HepG2 (cell line): ENCODE data around the gene CLEC19A. TPM values are rescaled to one million over a fixed set of nuclear protein-coding genes. Genes with fewer than 3 reads are reported as not detected.
A peak's percentile ranks its signal among the peaks of the same experiment; 100 is the strongest.

Source experiments
- ATAC-seq: fragments of 200-7000 bp; cut with Tn5 transposase; 3 replicates; pipeline ENCODE4 v1.9.1; 2020; ENCODE audit warnings: mild to moderate bottlenecking, moderate library complexity
- BruUV-seq: library from RNA; stranded (reverse); fragments of 400-500 nt; replicated peaks from 2 replicates; lab custom pipeline; 2021; lab: Mats Ljungman, UMichigan
- CTCF ChIA-PET: fragments of 300-600 bp; formaldehyde crosslinking; extraction: SDS; loops from one replicate; lab custom pipeline; 2021; ENCODE audit warnings: low total read pairs, inconsistent platforms, low intra/inter-chr PET ratio; lab: Yijun Ruan, JAX
- POLR2A ChIA-PET: fragments of 350-600 bp; sonication (Branson Sonifier 250); formaldehyde crosslinking; loops from one replicate; lab custom pipeline; 2020; ENCODE audit warnings: antibody characterized with exemption, inconsistent platforms; lab: Yijun Ruan, JAX
- DNase-seq: peaks from one replicate; pipeline ENCODE4 v3.0.0-alpha.2; 2015; ENCODE audit warnings: low spot score
- FAIRE-seq: peaks from 3 replicates; lab custom pipeline; 2011; peaks lifted over from hg19 to GRCh38; lab: Jason Lieb, UNC
- H2AFZ ChIP-seq: one replicate; pipeline ENCODE4 v1.6.1; 2011; ENCODE audit warnings: low read length, inconsistent platforms
- H3K27ac ChIP-seq: fragments of 300-600 bp; 3 replicates; pipeline ENCODE4 v1.8.0; 2011; ENCODE audit warnings: mixed run types, mild to moderate bottlenecking, mixed read lengths, low read length, inconsistent platforms; ENCODE audit not compliant: insufficient read depth; ENCODE audit errors: extremely low read length
- H3K27me3 ChIP-seq, 2 experiments: fragments of 200-600 bp in 1 of 2; 2 replicates in 1 of 2; 3 replicates in 1 of 2; pipeline versions ENCODE4 v1.6.0 to v1.8.0; 2011; ENCODE audit warnings: low read length in 2 of 2, mild to moderate bottlenecking in 2 of 2, moderate library complexity in 2 of 2, inconsistent platforms in 1 of 2; ENCODE audit not compliant: insufficient read depth in 2 of 2, control insufficient read depth in 1 of 2
- H3K36me3 ChIP-seq, 2 experiments: fragments of 200-600 bp in 1 of 2; replicated peaks in 1 of 2; 2 replicates in 1 of 2; 3 replicates in 1 of 2; pipeline versions ENCODE4 v1.5.1 to v1.8.0; 2011; ENCODE audit warnings: low read length in 2 of 2, inconsistent platforms in 1 of 2; ENCODE audit not compliant: insufficient read depth in 2 of 2, control insufficient read depth in 1 of 2
- H3K4me1 ChIP-seq: 2 replicates; pipeline ENCODE4 v1.5.1; 2012; ENCODE audit warnings: low read length, inconsistent platforms; ENCODE audit not compliant: insufficient read depth
- H3K4me2 ChIP-seq: 2 replicates; pipeline ENCODE4 v1.6.0; 2011; ENCODE audit warnings: low read depth, low read length, inconsistent platforms
- H3K4me3 ChIP-seq, 3 experiments: fragments of 200-600 bp in 1 of 3; sonication (generic), shearing (Covaris generic) in 1 of 3; replicated peaks in 1 of 3; 2 replicates each; pipeline ENCODE4 v1.5.1; 2011 to 2016; ENCODE audit warnings: low read length in 3 of 3, inconsistent platforms in 2 of 3, low read depth in 2 of 3, mild to moderate bottlenecking in 2 of 3, control low read depth in 1 of 3, mixed read lengths in 1 of 3; ENCODE audit not compliant: insufficient read depth in 1 of 3
- H3K79me2 ChIP-seq: one replicate; pipeline ENCODE4 v1.6.1; 2011; ENCODE audit warnings: low read length, inconsistent platforms; ENCODE audit not compliant: insufficient read depth
- H3K9ac ChIP-seq: 2 replicates; pipeline ENCODE4 v1.6.0; 2011; ENCODE audit warnings: mild to moderate bottlenecking, low read depth, low read length, inconsistent platforms; ENCODE audit not compliant: insufficient read depth
- H3K9me3 ChIP-seq: 2 replicates; pipeline ENCODE4 v1.5.1; 2012; ENCODE audit warnings: mild to moderate bottlenecking, low read length
- H4K20me1 ChIP-seq: 2 replicates; pipeline ENCODE4 v1.6.0; 2011; ENCODE audit warnings: inconsistent platforms, mild to moderate bottlenecking, low read length, moderate library complexity; ENCODE audit not compliant: insufficient read depth
- CBX2 ChIP-seq, 2 experiments: fragments of 200-600 bp in 1 of 2; sonication (generic); formaldehyde crosslinking in 1 of 2; IDR thresholded peaks; 2 replicates each; pipeline versions ENCODE4 v1.7.0 to v1.8.1; 2018 to 2022; ENCODE audit warnings: low read depth in 2 of 2, low read length in 1 of 2, mild to moderate bottlenecking in 1 of 2, missing genetic modification reagents in 1 of 2
- GRHL1 ChIP-seq: sonication (generic); formaldehyde crosslinking; conservative IDR thresholded peaks from 2 replicates; pipeline ENCODE4 v1.8.0; 2022; ENCODE audit warnings: missing genetic modification reagents
- IRF1 ChIP-seq: sonication (generic); formaldehyde crosslinking; IDR thresholded peaks from 2 replicates; pipeline ENCODE4 v1.4.0; 2020; ENCODE audit warnings: low read depth, mild to moderate bottlenecking, missing genetic modification reagents
- RAD21 ChIP-seq: fragments of 450-650 bp; formaldehyde crosslinking; IDR thresholded peaks from 2 replicates; pipeline ENCODE4 v1.5.0; 2020; ENCODE audit warnings: mild to moderate bottlenecking
- TAF15 ChIP-seq: fragments of 200-400 bp; formaldehyde crosslinking; IDR thresholded peaks from one replicate; pipeline ENCODE4 v1.6.1; 2018; ENCODE audit warnings: mild to moderate bottlenecking, low read depth, low read length; ENCODE audit not compliant: poor library complexity, severe bottlenecking
- TEF ChIP-seq: sonication (generic); formaldehyde crosslinking; IDR thresholded peaks from 2 replicates; pipeline ENCODE4 v1.5.0; 2020; ENCODE audit warnings: missing genetic modification reagents
- TSC22D2 ChIP-seq: sonication (generic); formaldehyde crosslinking; IDR thresholded peaks from 2 replicates; pipeline ENCODE4 v1.5.1; 2020; ENCODE audit warnings: missing genetic modification reagents, mild to moderate bottlenecking, borderline replicate concordance
- U2AF1 ChIP-seq: fragments of 200-400 bp; formaldehyde crosslinking; optimal IDR thresholded peaks from 2 replicates; pipeline ENCODE3; 2017; ENCODE audit warnings: mild to moderate bottlenecking, low read depth, low read length
- ZFP90 ChIP-seq: sonication (generic); formaldehyde crosslinking; IDR thresholded peaks from 2 replicates; pipeline ENCODE4 v1.8.0; 2022; ENCODE audit warnings: missing genetic modification reagents, mild to moderate bottlenecking, inconsistent platforms, borderline replicate concordance
- ZNF253 ChIP-seq: sonication (generic); formaldehyde crosslinking; IDR thresholded peaks from 2 replicates; pipeline ENCODE4 v1.8.0; 2022; ENCODE audit warnings: mild to moderate bottlenecking, missing genetic modification reagents, borderline replicate concordance
- ZNF350 ChIP-seq: sonication (generic); formaldehyde crosslinking; IDR thresholded peaks from 2 replicates; pipeline ENCODE4 v1.4.0; 2020; ENCODE audit warnings: mild to moderate bottlenecking, low read depth, missing genetic modification reagents, borderline replicate concordance
- ZSCAN30 ChIP-seq: sonication (generic); formaldehyde crosslinking; IDR thresholded peaks from 2 replicates; pipeline ENCODE4 v1.5.0; 2020; ENCODE audit warnings: mild to moderate bottlenecking, missing genetic modification reagents
- WGBS: methylation state at CpG from one replicate; pipeline ENCODE4 v1.1.6; 2017; ENCODE audit warnings: low lambda C conversion rate; 5-methylcytosine and 5-hydroxymethylcytosine counted together
- in situ Hi-C: cut with HindIII; loops from 2 replicates; pipeline ENCODE4 v1.10.0; 2017; ENCODE audit warnings: low pct_unique_long_range_greater_than_20kb; ENCODE audit not compliant: extremely low pct_ligation_motif_present
- intact Hi-C: fragments of 100-400 bp; cut with micrococcal nuclease; formaldehyde crosslinking; loops from one replicate; pipeline ENCODE4 v1.10.0; 2022; ENCODE audit not compliant: unreplicated experiment
- polyA plus RNA-seq, 8 experiments: library from polyadenylated mRNA; depleted of rRNA in 3 of 8; stranded (reverse) in 7 of 8; unstranded in 1 of 8; fragments of >200 nt; fragmentation: Illumina TruSeq in 4 of 8; extraction: Trizol in 4 of 8; gene quantifications; 2 replicates each; pipeline versions ENCODE4 v1.2.1 to v1.2.3, GENCODE V29; 2011 to 2016; ENCODE audit warnings: low read depth in 4 of 8, missing spikeins in 1 of 8, mixed read lengths in 1 of 8; ENCODE audit not compliant: insufficient read depth in 1 of 8
- total RNA-seq, 5 experiments: library from RNA; depleted of rRNA; stranded (reverse); fragments of >200 nt; fragmentation: Illumina TruSeq; extraction: Trizol; gene quantifications; 2 replicates each; pipeline ENCODE4 v1.2.3, GENCODE V29; 2016; ENCODE audit warnings: low read depth in 1 of 5

The CLEC19A gene
- total and polyA plus RNA-seq, 2 of the 13 experiments (the other 11 are each of a cell fraction or from before 2014, with no cell fraction given): not detected

- TF ChIP-seq ZNF350 (CRISPR knock-in tag) (no peak), TSC22D2 (CRISPR knock-in tag) (no peak), RAD21 (CRISPR knock-in tag) (no peak), ZSCAN30 (CRISPR knock-in tag) (no peak), TEF (no peak), IRF1 (CRISPR knock-in tag) (no peak), U2AF1 (no peak), CBX2 (IDR thresholded peaks at IDR 0.05; ENCODE audit: low read depth, low read length) (no peak), CBX2 (CRISPR knock-in tag; IDR thresholded peaks at IDR 0.05; ENCODE audit: low read depth) (no peak), ZFP90 (CRISPR knock-in tag) (no peak)
Measured at GRCh38 chr16:19238406-19238805, 47.1 kb upstream of the CLEC19A start (continued).

- no peak; the same call in 2 of the 3 replicates for ATAC-seq
Measured at GRCh38 chr16:19239511-19240155, 45.9 kb upstream of the CLEC19A start.

More at GRCh38 chr16:19239511-19240155, 45.9 kb upstream of the CLEC19A start:
- peaks cover 0 to 7% of the 10 kb centered on the region in 2 experiments; a peak in 1 of 5 replicates for H3K27me3 ChIP-seq
- WGBS: 52% methylated on average over 10 of the region's 13 CpGs
- in situ Hi-C loops (no loop called here), intact Hi-C loops (no loop called here)
- peaks cover 10% of the 10 kb centered on the region; the same call in 1 of the 2 replicates for H3K4me1 ChIP-seq
- FAIRE-seq: no peak
- H4K20me1 ChIP-seq: no peaks in the 10 kb centered on the region
- ChIA-PET POLR2A (no interaction called here), CTCF (no interaction called here)
- no TSS peak for BruUV-seq
- DNase-seq: no peak
- H3K4me2 ChIP-seq: no peak overlapping the region
- H3K79me2 ChIP-seq: no peaks in the 10 kb centered on the region
- no peak overlapping the region for H3K27ac ChIP-seq
- H3K9ac ChIP-seq: no peak overlapping the region
- peaks cover 14% of the 10 kb centered on the region; the same call in 1 of the 2 replicates for H3K9me3 ChIP-seq
- H2AFZ ChIP-seq: no peak overlapping the region
- TF ChIP-seq GRHL1 (CRISPR knock-in tag) (no peak), ZNF253 (CRISPR knock-in tag) (0 out of 2 replicates have a peak, but pooled peaks have one; percentile 29), TAF15 (no peak)
- H3K36me3 ChIP-seq: no peaks in the 10 kb centered on the region
- H3K4me3 ChIP-seq: no peak overlapping the region
